ENCODE data around the gene KNSTRN.

DNA sequence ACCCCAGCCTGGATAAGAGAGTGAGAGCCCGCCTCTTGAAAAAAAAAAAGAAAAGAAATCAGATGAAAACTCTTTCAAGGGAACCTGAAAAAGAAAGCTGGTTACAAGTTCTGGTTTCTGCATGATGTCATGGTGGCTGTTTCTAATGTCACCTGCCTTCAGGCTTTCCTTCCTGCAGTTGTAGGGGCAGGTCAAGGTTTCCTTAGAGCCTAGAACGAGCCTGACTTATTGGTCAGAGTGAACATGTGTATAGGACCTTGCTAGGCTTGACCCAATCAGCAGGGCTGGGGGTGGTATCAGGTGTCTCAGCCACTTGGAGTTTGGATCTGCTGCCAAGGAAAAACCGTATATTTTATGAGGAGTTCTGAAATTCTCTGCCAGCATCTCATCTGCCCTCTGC, 26.8 kb downstream of the KNSTRN start:
- no peak for TF ChIP-seq POLR2A (IDR thresholded peaks at IDR 0.05)
- no peak for TF ChIP-seq CTCF (IDR thresholded peaks at IDR 0.05)
- no peak for TF ChIP-seq EP300 (IDR thresholded peaks at IDR 0.05)

All from ovary (tissue), 3 donors.